Measurements from ENCODE around the gene APOB. TPM values are rescaled to one million over a fixed set of nuclear protein-coding genes. Genes with fewer than 3 reads are reported as not detected.

The APOB gene
- total RNA-seq, 2 donors from 2014 or later, result 7.5 to 14.1 TPM

- H3K27me3 Mint-ChIP-seq (ENCODE audit: insufficient read depth), result peaks cover 6% of the 10 kb centered on the region
- no peaks in the 10 kb centered on the region for H3K9me3 ChIP-seq (ENCODE audit: control insufficient read depth, low read length)
- H3K4me3 ChIP-seq (ENCODE audit: low read length), result no peak overlapping the region
- H3K4me1 Mint-ChIP-seq, result no peaks in the 10 kb centered on the region
- no peak overlapping the region for H3K27ac Mint-ChIP-seq
- no peaks in the 10 kb centered on the region for H3K36me3 ChIP-seq (ENCODE audit: control insufficient read depth, insufficient read depth, low read length)
- no peak overlapping the region for H3K9ac ChIP-seq (ENCODE audit: extremely low read depth, low read length, poor library complexity, severe bottlenecking)
- DNase-seq, result no peak
- H3K4me1 ChIP-seq (ENCODE audit: control insufficient read depth, insufficient read depth, low read length), result no peaks in the 10 kb centered on the region
- no peaks in the 10 kb centered on the region for H3K9me3 Mint-ChIP-seq
- no peak overlapping the region for H3K4me3 Mint-ChIP-seq
- TF ChIP-seq CTCF (conservative IDR thresholded peaks at IDR 0.05), result no peak
- H3K27ac ChIP-seq (ENCODE audit: low read depth, low read length), result no peak overlapping the region
- H3K36me3 Mint-ChIP-seq (ENCODE audit: low read depth), result peaks cover 7% of the 10 kb centered on the region
- WGBS, 2 experiments (ENCODE audit: insufficient coverage in 1 of 2, insufficient read length in 1 of 2), result 89 to 91% methylated on average over 7 to 8 of the region's 8 CpGs
- H3K27me3 ChIP-seq (ENCODE audit: control insufficient read depth, insufficient read depth, low read length, poor library complexity, severe bottlenecking), result peaks cover 7% of the 10 kb centered on the region
Observed at GRCh38 chr2:21022792-21023367, 21.0 kb downstream of the APOB start.

- peaks cover 3% of the 10 kb centered on the region for H3K9me3 Mint-ChIP-seq
- TF ChIP-seq CTCF (conservative IDR thresholded peaks at IDR 0.05), result no peak
- H3K4me1 Mint-ChIP-seq, result no peaks in the 10 kb centered on the region
- no peak overlapping the region for H3K27ac Mint-ChIP-seq
- no peak overlapping the region for H3K4me3 ChIP-seq (ENCODE audit: low read length)
- WGBS, 2 experiments (ENCODE audit: insufficient coverage in 1 of 2, insufficient read length in 1 of 2), result 97 to 100% methylated on average over 1 of the region's 1 CpG
- peaks cover 7% of the 10 kb centered on the region for H3K27me3 ChIP-seq (ENCODE audit: control insufficient read depth, insufficient read depth, low read length, poor library complexity, severe bottlenecking)
- H3K36me3 ChIP-seq (ENCODE audit: control insufficient read depth, insufficient read depth, low read length), result no peaks in the 10 kb centered on the region
- H3K9ac ChIP-seq (ENCODE audit: extremely low read depth, low read length, poor library complexity, severe bottlenecking), result no peak overlapping the region
- no peaks in the 10 kb centered on the region for H3K9me3 ChIP-seq (ENCODE audit: control insufficient read depth, low read length)
- no peak for DNase-seq
- H3K4me3 Mint-ChIP-seq, result no peak overlapping the region
- H3K4me1 ChIP-seq (ENCODE audit: control insufficient read depth, insufficient read depth, low read length), result no peaks in the 10 kb centered on the region
- H3K27me3 Mint-ChIP-seq (ENCODE audit: insufficient read depth), result peaks cover 6% of the 10 kb centered on the region
- H3K36me3 Mint-ChIP-seq (ENCODE audit: low read depth), result peaks cover 14% of the 10 kb centered on the region
- no peak overlapping the region for H3K27ac ChIP-seq (ENCODE audit: low read depth, low read length)
Observed at GRCh38 chr2:21021430-21021829, 22.4 kb downstream of the APOB start.

- 88 to 100% methylated on average over 2 of the region's 2 CpGs for WGBS, 2 experiments (ENCODE audit: insufficient coverage in 1 of 2, insufficient read length in 1 of 2)
- Mint-ChIP-seq H3K27me3 (ENCODE audit: insufficient read depth) (peaks cover 6% of the 10 kb centered on the region), H3K27ac (no peak overlapping the region)
Observed at GRCh38 chr2:21020668-21021288, 23.1 kb downstream of the APOB start.

More at GRCh38 chr2:21020668-21021288, 23.1 kb downstream of the APOB start:
- Mint-ChIP-seq H3K9me3 (peaks cover 3% of the 10 kb centered on the region), H3K4me1 (no peaks in the 10 kb centered on the region), H3K4me3 (no peak overlapping the region), H3K36me3 (ENCODE audit: low read depth) (peaks cover 18% of the 10 kb centered on the region)
- no peak for DNase-seq
- Histone ChIP-seq H3K36me3 (ENCODE audit: control insufficient read depth, insufficient read depth, low read length) (no peaks in the 10 kb centered on the region), H3K9ac (ENCODE audit: extremely low read depth, low read length, poor library complexity, severe bottlenecking) (no peak overlapping the region), H3K4me3 (ENCODE audit: low read length) (no peak overlapping the region), H3K27ac (ENCODE audit: low read depth, low read length) (no peak overlapping the region), H3K4me1 (ENCODE audit: control insufficient read depth, insufficient read depth, low read length) (no peaks in the 10 kb centered on the region), H3K27me3 (ENCODE audit: control insufficient read depth, insufficient read depth, low read length, poor library complexity, severe bottlenecking) (peaks cover 7% of the 10 kb centered on the region), H3K9me3 (ENCODE audit: control insufficient read depth, low read length) (no peaks in the 10 kb centered on the region)
- no peak for TF ChIP-seq CTCF (conservative IDR thresholded peaks at IDR 0.05)

Data from endodermal cell (in vitro differentiated cells).